Measurements from ENCODE around the gene ARMH3.

DNA sequence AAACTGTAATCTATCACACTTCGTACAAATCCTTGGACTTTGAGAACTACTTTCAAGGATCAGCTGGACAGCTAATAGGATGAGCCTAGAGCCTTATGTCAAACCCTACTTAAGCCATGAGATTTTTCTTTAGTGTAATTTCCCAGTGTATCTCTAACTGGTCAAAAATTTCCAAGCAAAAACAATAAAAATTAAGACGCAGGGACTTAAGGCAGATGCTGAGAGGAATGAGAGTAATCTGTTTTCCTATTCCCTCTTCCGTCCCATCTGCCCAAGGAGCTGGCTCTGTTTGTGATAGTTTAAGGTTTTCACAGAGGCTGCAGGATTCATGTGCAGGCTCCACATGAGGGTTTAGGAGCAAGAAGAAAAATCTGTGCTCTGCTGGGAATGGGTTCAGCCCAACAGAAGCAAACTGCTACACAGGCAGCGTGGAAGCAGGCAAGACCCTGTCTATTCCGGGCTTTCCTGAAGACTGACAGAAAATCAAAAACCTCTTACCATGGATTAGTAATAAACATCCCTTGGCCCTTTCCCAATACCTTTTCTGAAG lies 62.2 kb downstream of the ARMH3 start:
- TF ChIP-seq, protein P1, sequence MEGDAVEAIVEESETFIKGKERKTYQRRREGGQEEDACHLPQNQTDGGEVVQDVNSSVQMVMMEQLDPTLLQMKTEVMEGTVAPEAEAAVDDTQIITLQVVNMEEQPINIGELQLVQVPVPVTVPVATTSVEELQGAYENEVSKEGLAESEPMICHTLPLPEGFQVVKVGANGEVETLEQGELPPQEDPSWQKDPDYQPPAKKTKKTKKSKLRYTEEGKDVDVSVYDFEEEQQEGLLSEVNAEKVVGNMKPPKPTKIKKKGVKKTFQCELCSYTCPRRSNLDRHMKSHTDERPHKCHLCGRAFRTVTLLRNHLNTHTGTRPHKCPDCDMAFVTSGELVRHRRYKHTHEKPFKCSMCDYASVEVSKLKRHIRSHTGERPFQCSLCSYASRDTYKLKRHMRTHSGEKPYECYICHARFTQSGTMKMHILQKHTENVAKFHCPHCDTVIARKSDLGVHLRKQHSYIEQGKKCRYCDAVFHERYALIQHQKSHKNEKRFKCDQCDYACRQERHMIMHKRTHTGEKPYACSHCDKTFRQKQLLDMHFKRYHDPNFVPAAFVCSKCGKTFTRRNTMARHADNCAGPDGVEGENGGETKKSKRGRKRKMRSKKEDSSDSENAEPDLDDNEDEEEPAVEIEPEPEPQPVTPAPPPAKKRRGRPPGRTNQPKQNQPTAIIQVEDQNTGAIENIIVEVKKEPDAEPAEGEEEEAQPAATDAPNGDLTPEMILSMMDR (IDR thresholded peaks at IDR 0.05): no peak
- no peak for TF ChIP-seq POLR2AphosphoS5 (IDR thresholded peaks at IDR 0.05; ENCODE audit: low read depth, low read length)
- TF ChIP-seq SIN3A (IDR thresholded peaks at IDR 0.05; ENCODE audit: borderline replicate concordance, insufficient read depth, low read depth, low read length): no peak
- TF ChIP-seq TCF7L2 (IDR thresholded peaks at IDR 0.05; ENCODE audit: low read depth, low read length): no peak

Data from Panc1 (cell line).